Measurements from ENCODE around the gene ARPC4.

ARPC4 gene

GRCh38 chr3:9793161-9793781, 389 bp downstream of the ARPC4 start:
- no peak for DNase-seq (ENCODE audit: low read depth, low spot score)

- DNase-seq (ENCODE audit: low read depth, low spot score): no peak
Measured at GRCh38 chr3:9794400-9794799, 1.5 kb downstream of the ARPC4 start.

DNA sequence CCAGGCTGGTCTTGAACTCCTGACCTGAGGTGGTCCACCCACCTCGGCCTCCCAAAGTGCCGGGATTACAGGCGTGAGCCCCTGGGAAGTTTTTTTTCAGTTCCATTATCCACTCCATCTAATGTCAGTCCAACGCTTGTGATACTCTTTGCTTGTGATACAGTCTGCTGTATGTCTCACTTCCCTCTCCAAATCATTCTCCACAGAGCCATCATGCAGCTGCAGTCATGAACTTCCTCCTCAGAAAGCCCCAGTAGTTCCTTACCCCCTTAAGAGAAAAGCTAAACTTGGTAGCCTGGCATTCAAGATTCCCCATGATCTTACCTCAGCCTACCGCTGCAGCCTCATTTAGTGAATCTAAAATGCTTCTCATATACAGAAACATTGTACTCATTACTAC, 2.3 kb downstream of the ARPC4 start:
- DNase-seq (ENCODE audit: low read depth, low spot score): no peak

DNA sequence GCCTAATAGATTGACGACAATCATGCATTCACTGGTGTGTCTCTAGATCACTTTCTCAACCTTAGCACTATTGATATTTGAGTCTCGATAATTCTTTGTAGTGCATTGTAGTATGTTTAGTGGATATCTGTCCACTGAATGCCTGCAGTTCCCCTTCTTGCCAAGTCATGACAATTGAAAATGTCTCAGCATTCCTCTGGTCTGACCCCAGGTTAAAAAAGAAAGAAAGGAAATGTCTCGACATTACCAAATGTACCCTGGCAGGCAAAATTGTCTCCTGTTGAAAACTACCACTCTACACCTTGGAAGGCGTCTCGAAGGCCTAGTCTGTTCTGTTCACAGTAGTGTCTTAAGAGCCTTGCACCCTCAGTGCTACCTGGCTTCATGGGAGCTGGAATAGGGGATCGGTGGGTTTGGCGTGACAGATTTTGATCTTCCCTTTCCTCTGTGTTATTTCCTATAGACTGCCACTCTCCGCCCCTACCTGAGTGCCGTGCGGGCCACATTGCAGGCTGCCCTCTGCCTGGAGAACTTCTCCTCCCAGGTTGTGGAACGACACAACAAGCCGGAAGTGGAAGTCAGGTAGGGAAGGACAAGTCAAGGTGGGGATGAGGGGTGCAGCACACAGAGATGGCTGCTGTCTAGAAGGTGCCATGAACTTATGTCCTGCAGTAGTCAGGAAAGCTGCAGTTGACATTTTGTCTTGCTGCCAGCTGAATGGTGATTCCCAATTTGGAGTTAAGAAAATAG, 4.5 kb downstream of the ARPC4 start:
- no peak for DNase-seq (ENCODE audit: low read depth, low spot score)

DNA sequence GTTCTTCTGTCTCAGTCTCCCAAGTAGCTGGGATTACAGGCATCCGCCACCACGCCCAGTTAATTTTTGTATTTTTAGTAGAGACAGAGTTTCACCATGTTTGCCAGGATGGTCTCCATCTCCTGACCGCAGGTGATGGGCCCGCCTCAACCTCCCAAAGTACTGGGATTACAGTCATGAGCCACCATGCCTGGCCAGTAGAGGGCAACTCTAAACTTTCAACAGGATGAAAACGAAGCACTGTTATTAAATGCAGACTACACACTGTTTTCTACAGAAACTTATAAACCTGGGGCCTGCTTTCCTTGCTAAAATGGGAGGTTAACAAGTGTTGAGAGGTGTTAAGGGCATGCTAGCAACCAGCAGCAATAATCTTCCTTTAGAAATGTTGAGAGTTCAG, 7.6 kb downstream of the ARPC4 start:
- no peak for DNase-seq (ENCODE audit: low read depth, low spot score)

DNA sequence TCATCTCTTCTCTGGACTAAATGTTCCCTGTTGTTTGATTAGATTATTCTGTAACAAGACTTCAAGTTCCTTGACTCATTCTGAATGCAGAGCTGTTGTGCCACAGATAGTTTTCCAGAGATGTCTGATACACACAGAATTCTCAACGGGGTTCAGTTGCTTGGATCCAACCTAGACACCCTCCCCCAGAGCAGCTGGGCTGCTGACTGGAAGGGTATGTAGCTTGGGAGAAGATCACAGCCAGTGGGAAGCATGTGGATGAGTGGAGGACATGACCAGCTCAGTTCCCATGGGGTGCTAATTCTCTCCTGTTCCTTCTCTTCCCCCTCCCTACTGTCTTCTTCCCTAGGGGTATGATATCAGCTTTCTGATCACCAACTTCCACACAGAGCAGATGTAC, 10.6 kb downstream of the ARPC4 start:
- DNase-seq (ENCODE audit: low read depth, low spot score): no peak

GRCh38 chr3:9804996-9805395, 12.1 kb downstream of the ARPC4 start:
- no peak for DNase-seq (ENCODE audit: low read depth, low spot score)

DNA sequence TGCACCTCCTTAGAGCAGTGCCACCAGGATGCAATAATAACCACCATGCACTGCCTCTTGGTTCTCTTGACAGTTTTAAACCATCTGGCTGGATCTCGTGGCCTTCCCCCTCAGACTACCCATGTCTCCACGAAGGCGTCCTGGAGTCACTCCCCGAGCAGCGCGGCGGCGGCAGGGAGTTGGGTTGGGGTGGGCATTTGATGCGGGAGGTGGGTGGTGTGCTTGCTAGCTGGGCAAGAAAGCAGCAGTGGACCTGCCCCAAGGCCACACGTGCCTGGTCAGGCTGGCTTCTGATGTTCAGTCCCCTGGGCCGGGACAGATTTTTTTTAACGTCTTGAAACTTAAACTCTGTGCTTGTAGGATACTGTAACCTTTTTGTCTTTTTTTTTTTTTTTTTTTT, 13.3 kb downstream of the ARPC4 start:
- no peak for DNase-seq (ENCODE audit: low read depth, low spot score)

GRCh38 chr3:9806688-9807589, 14.1 kb downstream of the ARPC4 start:
- DNase-seq (ENCODE audit: low read depth, low spot score): no peak

GRCh38 chr3:9807981-9808344, 15.1 kb downstream of the ARPC4 start:
- DNase-seq (ENCODE audit: low read depth, low spot score): no peak

- DNase-seq (ENCODE audit: low read depth, low spot score): no peak
Measured at GRCh38 chr3:9808345-9809037, 15.6 kb downstream of the ARPC4 start.

DNA sequence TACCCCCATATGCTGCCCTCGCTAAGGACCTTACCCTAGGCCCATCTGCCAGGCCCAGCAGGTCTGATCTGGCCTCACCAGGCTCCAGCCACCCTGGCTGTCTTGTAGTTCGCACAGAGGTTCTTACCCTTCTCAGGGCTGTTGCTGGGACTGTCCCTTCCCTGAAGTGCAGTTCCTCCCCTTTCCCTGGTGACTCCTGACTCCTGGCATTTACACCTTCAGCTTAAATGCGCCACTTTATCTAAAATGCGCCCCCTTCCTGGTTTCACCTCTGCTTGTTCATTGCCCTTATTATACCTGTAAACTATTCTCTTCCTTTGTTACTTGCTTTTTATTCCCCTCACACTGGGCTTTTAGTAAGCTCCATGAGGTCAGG, 16.3 kb downstream of the ARPC4 start:
- DNase-seq (ENCODE audit: low read depth, low spot score): no peak

GRCh38 chr3:9809615-9810432, 16.9 kb downstream of the ARPC4 start, which contains the start of gene TTLL3:
TSS of gene TTLL3 (plus strand) at chr3:9810262. CDS start at chr3:9810662, 400 bp downstream.
- DNase-seq (ENCODE audit: low read depth, low spot score): no peak

DNA sequence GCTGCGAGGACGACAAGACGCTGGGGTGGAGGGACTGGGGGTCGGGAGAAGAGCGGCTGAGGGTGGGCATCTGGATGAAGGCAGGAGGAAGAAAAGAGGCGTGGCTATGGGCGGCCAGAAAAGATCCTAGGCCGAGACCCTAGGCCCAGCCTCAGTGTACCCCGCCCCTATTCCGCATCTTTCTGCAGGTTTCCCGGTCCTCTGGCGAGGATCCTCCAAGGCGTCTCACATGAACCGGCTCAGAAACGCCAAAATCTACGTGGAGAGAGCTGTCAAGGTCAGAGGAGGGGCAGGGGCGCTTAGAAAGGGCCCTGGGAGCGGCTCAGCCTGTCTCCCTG, 17.5 kb downstream of the ARPC4 start:
- DNase-seq (ENCODE audit: low read depth, low spot score): no peak

- DNase-seq (ENCODE audit: low read depth, low spot score): no peak
Measured at GRCh38 chr3:9810846-9811245, 18.0 kb downstream of the ARPC4 start.

DNA sequence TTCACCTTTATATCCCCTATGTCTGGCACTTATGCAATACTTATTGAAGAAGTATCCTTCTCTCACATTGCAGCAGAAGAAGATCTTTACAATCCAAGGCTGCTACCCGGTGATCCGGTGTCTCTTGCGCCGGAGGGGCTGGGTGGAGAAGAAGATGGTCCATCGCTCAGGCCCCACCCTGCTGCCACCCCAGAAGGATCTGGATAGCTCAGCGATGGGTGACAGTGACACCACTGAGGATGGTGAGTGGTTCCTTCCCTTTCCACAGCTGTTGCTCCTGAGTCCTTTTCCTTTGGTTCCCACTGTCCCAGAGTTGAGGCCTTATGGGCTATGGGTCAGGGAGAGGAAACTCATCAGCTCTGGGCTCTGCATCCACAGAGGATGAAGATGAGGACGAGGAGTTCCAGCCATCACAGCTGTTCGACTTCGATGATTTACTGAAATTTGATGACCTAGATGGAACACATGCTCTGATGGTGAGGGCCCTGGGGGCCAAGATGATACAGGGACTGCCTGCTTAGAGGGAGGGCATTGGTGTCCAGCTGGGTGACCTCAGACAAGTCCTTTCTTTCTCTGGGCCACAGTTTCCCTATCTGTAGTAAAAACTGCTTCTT, 20.1 kb downstream of the ARPC4 start:
- DNase-seq (ENCODE audit: low read depth, low spot score): no peak

DNA sequence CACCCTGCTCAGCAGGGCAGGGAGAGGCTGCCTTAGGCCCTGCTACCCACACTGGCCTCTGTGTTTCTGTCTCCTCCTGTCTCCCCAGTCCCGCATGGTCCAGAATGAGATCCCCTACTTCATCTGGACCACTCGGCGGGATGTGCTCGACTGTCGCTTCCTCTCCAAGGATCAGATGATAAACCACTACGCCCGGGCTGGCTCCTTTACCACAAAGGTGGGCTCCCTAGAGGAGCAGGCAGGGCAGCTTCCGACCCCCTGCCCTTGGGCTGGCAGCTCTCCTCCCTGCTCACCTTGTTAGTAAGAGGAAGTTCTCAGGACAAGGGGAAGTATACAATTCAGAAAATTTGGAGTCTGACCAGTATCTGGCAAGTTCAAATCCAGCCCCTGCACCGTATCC, 23.1 kb downstream of the ARPC4 start:
- DNase-seq (ENCODE audit: low read depth, low spot score): no peak

DNA sequence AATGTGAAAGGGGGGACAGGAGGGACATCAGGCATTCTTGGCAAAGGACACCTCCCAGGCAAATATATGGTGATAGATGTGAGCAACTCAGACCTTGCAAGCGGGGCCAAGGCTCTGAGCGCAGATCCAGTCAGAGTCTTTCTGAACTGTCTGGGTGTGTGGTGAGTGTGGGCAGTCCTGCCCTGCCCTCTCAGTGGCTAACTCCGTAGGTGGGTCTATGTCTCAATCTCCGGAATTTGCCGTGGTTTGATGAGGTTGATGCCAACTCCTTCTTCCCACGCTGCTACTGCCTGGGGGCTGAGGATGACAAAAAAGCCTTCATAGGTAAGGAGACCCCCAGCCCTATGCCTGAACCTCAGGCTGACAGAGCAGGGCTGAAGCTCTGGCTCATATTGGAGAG, 24.6 kb downstream of the ARPC4 start:
- DNase-seq (ENCODE audit: low read depth, low spot score): no peak

GRCh38 chr3:9818666-9819335, 25.9 kb downstream of the ARPC4 start:
- DNase-seq (ENCODE audit: low read depth, low spot score): no peak

- no peak for DNase-seq (ENCODE audit: low read depth, low spot score)
Measured at GRCh38 chr3:9820543-9820942, 27.7 kb downstream of the ARPC4 start.

Data from brain pericyte (primary cell).